HG03457 (cell line): ENCODE data around the gene ADAM23.

Experiments used
- ATAC-seq: cut with Tn5 transposase; IDR thresholded peaks from one replicate; pipeline ENCODE4 v1.9.1; 2021; ENCODE audit warnings: moderate number of reproducible peaks; ENCODE audit not compliant: unreplicated experiment

The ADAM23 gene

GRCh38 chr2:206488623-206489022, 45.3 kb downstream of the ADAM23 start:
- no peak for ATAC-seq

- ATAC-seq = no peak
Measured at GRCh38 chr2:206494061-206494460, 50.7 kb downstream of the ADAM23 start.

GRCh38 chr2:206502729-206503128, 59.4 kb downstream of the ADAM23 start:
- no peak for ATAC-seq

GRCh38 chr2:206511283-206511682, 68.0 kb downstream of the ADAM23 start:
- ATAC-seq = no peak

GRCh38 chr2:206512999-206513398, 69.7 kb downstream of the ADAM23 start:
- no peak for ATAC-seq

GRCh38 chr2:206515580-206515979, 72.2 kb downstream of the ADAM23 start:
- ATAC-seq = no peak

GRCh38 chr2:206518997-206519396, 75.7 kb downstream of the ADAM23 start:
- no peak for ATAC-seq

- ATAC-seq = no peak
Measured at GRCh38 chr2:206520450-206520849, 77.1 kb downstream of the ADAM23 start.

GRCh38 chr2:206521115-206521514, 77.8 kb downstream of the ADAM23 start:
- no peak for ATAC-seq

- no peak for ATAC-seq
Measured at GRCh38 chr2:206521612-206522011, 78.3 kb downstream of the ADAM23 start.

GRCh38 chr2:206526416-206526815, 83.1 kb downstream of the ADAM23 start:
- ATAC-seq = no peak

- ATAC-seq = no peak
Measured at GRCh38 chr2:206527153-206527552, 83.8 kb downstream of the ADAM23 start.

GRCh38 chr2:206530727-206531126, 87.4 kb downstream of the ADAM23 start:
- ATAC-seq = no peak

GRCh38 chr2:206531996-206532543, 88.7 kb downstream of the ADAM23 start:
- ATAC-seq = no peak

GRCh38 chr2:206533977-206534376, 90.6 kb downstream of the ADAM23 start:
- no peak for ATAC-seq

- ATAC-seq = no peak
Measured at GRCh38 chr2:206535260-206535986, 92.1 kb downstream of the ADAM23 start.

- no peak for ATAC-seq
Measured at GRCh38 chr2:206540757-206541156, 97.4 kb downstream of the ADAM23 start.

GRCh38 chr2:206543073-206543472, 99.7 kb downstream of the ADAM23 start:
- no peak for ATAC-seq

GRCh38 chr2:206548383-206548782, 105.1 kb downstream of the ADAM23 start:
- no peak for ATAC-seq

- ATAC-seq = no peak
Measured at GRCh38 chr2:206555721-206556120, 112.4 kb downstream of the ADAM23 start.

- ATAC-seq = no peak
Measured at GRCh38 chr2:206556357-206556949, 113.1 kb downstream of the ADAM23 start.

GRCh38 chr2:206557321-206557720, 114.0 kb downstream of the ADAM23 start:
- ATAC-seq = no peak
